ENCODE results near the gene PLA2G4B.

GRCh38 chr15:41861736-41862356, 23.2 kb downstream of the PLA2G4B start:
- TF ChIP-seq, protein P1, sequence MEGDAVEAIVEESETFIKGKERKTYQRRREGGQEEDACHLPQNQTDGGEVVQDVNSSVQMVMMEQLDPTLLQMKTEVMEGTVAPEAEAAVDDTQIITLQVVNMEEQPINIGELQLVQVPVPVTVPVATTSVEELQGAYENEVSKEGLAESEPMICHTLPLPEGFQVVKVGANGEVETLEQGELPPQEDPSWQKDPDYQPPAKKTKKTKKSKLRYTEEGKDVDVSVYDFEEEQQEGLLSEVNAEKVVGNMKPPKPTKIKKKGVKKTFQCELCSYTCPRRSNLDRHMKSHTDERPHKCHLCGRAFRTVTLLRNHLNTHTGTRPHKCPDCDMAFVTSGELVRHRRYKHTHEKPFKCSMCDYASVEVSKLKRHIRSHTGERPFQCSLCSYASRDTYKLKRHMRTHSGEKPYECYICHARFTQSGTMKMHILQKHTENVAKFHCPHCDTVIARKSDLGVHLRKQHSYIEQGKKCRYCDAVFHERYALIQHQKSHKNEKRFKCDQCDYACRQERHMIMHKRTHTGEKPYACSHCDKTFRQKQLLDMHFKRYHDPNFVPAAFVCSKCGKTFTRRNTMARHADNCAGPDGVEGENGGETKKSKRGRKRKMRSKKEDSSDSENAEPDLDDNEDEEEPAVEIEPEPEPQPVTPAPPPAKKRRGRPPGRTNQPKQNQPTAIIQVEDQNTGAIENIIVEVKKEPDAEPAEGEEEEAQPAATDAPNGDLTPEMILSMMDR (optimal IDR thresholded peaks at IDR 0.05 in 1 of 3, IDR thresholded peaks at IDR 0.05 in 1 of 3, conservative IDR thresholded peaks at IDR 0.05 in 1 of 3; ENCODE audit: extremely low read depth in 1 of 3, insufficient read depth in 2 of 3, low read length in 3 of 3): no peak
- no peak for TF ChIP-seq EZH2 (IDR thresholded peaks at IDR 0.05; ENCODE audit: low read length)

All from keratinocyte (primary cell).